ENCODE measurements around the gene ALPK1.

ALPK1 gene

DNA sequence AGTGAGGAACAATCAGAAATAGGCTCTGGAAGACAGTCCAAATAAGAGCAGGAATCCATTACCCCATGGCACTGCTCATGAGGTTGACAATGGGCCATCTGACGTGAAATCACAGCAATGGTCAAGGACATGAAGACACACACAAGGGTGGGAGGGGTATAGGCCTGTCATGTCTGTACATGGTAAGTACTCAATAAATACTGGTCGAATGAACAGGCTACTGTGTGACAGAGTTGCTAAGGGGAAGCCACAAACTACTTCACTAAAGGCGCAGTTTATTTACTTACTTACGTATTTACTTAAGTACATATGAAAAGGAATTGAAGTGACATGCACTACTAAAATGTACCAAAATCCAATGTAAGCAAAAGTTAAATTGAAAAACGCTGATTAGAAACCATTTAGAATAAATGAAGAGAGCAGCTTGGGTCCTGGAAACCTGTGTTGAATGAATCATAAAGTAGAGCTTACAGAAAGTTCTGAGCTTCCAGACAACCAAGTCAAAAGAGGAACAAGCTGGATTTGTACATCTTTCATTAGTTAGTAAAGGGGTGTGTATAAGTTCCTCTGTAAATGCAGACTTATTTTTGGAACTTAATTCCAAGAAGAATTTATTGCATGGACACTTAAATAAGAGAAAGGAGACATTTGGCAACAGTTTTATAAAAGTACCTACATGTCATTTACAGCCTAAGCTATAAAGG is 32.7 kb downstream of the ALPK1 start:
- no peak for ATAC-seq

DNA sequence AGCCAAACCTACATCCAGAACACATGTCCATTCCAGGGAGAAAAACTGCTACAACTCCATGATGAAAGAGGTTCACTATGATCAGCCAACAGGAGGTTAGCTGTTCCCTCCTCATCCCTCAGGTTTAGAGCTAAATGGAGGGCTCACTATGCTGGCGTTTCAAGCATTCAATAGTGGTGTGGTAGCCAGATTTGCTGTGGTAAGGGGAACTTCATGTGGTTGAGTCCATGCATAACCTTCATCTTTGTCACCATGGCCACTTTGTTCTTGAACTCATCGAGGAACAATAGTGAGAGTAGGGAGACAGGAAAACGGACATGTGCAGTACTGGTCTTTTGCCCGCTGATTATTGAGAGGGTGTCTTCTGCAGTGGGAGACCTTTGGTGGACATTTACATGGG is 33.8 kb downstream of the ALPK1 start:
- no peak for ATAC-seq

DNA sequence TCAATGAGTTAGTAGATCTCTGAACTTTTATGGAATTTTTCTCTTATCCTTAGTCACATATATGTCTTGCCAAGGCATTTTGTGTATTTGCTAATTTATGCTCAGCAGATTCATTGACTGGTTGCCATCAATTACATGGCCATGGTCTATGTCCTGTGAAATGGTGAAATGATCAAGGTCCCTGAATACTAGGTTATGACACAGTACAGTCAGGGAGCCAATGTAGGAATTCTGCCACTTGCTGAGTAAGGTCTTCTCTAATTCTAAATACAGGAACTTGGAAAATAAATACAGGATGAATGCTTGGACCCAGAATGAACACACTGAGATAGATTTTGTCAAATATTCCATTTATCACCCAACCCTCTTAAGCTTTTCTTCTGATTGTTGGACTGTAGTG is 35.2 kb downstream of the ALPK1 start:
- ATAC-seq = no peak

GRCh38 chr4:112340023-112340422 is 42.9 kb downstream of the ALPK1 start:
- ATAC-seq = no peak

DNA sequence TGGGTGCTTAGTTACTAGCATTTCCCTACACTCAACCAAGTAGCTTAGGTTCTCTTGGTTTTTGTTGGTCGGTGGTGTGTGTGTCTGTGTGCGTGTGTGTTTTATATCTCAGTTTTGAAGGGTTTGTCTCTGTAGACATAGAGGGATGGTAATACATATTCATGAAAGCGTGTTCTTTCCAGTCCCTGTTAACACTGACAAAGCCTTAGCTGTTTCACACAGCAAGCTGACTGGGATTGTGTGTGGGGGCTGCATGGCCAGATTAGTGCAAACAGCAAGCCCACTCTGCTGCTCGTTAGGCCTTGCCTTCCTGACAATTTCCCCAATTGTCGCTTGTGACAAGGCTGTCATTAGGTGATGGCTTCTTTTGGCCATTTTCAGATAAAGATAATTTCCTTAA is 43.9 kb downstream of the ALPK1 start:
- ATAC-seq = no peak

- no peak for ATAC-seq
Observed at GRCh38 chr4:112343330-112344080, 46.3 kb downstream of the ALPK1 start.

GRCh38 chr4:112348488-112349158 is 51.5 kb downstream of the ALPK1 start:
- ATAC-seq = no peak

DNA sequence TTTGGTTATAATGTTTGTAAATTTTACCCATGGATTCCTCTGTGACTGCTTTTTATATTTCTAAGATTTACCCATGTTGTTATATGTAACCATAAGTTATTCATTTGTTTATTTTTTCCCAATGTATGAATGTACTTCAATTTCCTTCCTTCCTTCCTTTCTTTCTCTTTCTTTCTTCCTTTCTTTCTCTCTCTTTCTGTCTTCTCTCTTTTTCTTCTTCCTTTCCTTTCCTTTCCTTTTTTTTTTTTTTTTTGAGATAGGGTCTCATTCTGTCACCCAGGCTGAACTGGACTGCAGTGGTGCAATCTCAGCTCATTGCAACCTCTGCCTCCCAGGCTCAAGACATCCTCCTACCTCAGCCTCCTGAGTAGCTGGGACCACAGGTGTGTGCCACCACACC is 55.6 kb downstream of the ALPK1 start:
- ATAC-seq = no peak

DNA sequence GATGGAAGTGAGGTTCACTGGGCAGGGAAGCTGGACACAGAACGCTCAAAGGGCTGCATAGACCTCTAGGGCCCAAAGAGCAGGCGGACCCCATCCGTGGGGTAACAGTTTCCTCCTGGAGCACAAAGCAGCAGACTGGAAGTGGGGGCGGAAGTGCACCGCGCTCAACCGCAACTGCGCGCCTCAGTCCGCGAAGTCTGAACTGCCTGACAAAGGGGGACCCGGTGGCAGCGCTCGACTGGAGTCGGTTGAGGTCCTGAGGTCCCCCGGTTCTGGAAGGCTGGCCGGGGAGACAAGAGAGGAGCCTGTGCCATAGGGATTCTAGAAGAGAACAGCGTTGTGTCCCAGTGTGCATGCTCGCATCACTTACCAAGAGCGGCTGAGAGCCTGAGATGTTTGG is 58.5 kb downstream of the ALPK1 start:
- ATAC-seq = no peak

- no peak for ATAC-seq
Observed at GRCh38 chr4:112357453-112357852, 60.3 kb downstream of the ALPK1 start.

DNA sequence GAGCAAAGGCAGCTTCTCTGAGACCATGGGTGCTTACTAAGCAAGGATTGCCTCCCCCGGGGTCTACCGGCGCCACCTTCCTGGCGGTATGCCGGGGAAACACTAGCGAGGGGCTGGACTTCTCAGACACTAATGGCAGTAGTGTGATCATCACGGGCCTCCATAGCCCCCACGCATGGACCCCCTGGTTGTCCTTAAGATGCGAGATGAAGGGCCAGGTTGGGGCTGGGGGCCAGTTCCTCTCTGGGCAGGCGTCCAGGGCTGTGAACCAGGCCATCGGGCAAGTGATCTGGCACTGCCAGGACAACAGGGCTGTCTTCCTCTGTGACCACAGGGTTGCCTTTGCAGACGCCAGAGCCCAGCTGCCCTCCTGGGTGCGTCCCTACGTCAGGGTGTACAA is 60.7 kb downstream of the ALPK1 start:
- ATAC-seq = no peak

- no peak for ATAC-seq
Observed at GRCh38 chr4:112358415-112358814, 61.2 kb downstream of the ALPK1 start.

- ATAC-seq = no peak
Observed at GRCh38 chr4:112358952-112359749, 62.0 kb downstream of the ALPK1 start.

GRCh38 chr4:112361181-112361791 is 64.1 kb downstream of the ALPK1 start:
- no peak for ATAC-seq

- no peak for ATAC-seq
Observed at GRCh38 chr4:112370466-112370865, 73.3 kb downstream of the ALPK1 start.

DNA sequence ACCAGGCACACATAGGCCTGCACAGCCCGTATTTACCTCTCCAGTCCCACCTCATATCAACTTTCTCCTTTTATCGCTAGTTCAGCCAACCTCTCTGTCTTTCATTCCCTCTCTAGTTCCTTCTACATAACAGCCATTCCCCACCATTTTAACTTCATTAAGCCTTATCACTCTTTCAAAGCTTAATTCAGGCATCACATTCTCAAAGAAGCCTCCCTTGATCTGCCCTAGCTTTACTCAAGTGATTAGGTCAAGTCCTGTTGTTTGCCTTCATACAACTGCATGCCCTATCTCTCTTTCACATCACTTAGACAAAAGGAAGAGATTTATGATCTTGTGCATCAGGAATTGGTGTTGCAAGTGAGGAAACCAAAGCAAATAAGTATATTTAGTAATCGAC is 74.2 kb downstream of the ALPK1 start:
- ATAC-seq = no peak

DNA sequence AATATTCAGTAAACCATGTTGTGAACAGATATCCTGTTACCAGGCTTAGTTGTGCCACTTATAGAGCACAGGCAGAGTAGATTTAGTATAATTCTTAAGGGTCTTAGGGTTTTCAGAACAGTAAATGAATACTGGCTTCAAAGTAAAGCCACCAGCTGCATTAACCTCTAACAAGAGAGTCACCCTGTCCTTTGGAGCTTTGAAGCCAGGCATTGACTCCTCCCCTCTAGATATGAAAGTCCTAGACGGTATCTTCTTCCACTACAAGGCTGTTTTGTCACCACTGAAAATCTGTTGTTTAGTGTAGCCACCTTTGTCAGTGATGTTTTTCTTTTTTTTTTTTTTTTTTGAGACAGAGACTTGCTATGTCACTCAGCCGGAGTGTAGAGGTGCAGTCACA is 77.7 kb downstream of the ALPK1 start:
- ATAC-seq = no peak

DNA sequence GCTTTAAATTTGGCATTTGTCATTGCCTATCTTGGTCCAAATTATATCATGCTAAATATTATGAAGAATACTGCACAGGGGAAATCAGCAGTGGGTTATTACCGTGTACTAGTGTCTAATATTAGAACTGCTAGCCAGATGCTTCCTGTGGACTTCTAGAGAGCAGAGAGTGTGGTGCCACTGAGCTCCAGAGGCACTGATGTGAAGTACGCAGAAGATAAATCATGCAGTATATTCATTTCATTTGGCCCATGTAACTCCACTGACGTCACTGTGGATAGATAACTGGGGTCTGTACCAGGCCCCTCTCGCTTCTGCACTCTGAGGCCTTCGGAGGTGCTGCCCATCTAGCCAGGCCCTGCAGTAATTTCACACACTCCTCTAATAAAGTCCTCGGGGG is 80.0 kb downstream of the ALPK1 start:
- ATAC-seq = no peak

DNA sequence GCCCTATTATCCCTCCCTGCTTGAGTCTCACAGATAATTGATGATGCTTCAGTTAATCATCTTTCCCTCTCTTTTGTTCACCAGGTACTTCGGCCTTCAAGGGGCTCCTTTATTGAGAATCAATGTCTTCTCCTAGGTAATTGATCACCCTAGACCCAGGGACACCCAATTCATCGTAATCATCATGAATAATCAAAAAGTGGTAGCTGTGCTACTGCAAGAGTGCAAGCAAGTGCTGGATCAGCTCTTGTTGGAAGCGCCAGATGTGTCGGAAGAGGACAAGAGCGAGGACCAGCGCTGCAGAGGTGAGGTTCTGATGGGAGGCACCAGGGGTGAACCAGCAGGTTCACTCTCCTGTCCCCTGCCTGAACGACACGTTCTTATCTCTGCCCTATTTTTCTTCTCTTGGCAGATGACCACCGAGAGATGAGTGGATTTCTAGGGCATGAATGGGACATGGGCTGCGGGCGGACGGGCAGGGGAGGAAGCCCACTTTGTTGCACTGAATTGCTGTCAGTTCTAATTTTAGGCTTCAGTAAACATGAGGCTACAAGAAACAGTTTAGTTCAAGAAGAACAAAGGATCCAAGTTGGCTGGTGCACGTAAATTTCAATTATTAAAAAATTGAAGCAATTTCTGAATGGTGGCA is 80.5 kb downstream of the ALPK1 start:
- ATAC-seq = no peak

DNA sequence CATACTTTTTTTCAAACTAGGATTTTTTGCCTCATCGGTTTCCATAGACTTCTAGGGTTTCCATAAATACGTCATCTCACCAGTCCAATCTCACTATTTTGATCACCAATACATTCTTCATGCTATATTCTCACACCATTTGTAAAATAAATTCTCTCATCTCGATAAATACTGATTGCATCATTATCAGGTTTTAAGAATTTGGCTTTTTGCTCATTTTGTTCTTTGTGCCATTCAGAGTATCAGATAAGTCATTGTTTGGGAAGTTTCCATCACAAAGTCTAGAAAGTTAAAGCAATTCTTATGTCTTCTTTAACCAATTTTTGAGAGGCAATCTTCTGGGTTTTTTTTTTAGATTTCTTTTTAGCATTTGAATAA is 81.1 kb downstream of the ALPK1 start:
- ATAC-seq = no peak

- ATAC-seq = no peak
Observed at GRCh38 chr4:112378858-112379257, 81.7 kb downstream of the ALPK1 start.

DNA sequence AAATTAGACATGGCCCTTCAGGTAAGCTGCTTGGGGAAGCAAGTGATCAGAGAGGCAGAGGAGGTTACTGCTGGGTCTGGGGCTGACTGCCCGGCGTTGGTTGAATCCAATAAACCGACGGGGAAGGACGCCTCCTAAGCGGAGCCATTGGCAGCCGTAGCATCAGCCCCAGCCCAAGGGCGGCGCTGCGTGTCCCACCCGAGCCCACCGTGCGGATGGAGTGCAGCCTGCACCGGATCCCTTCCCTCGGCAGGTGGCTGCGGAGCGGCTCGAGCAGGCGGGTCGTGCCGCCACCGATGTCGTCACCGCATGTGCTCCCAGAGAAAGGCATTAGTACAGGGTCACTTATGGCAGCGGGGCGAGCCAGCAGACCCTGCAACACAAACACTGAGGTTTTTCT is 82.1 kb downstream of the ALPK1 start:
- ATAC-seq = no peak

All from activated CD4-positive, CD25-positive, alpha-beta regulatory T cell treated with anti-CD3 and anti-CD28 coated beads, Interleukin-2, amount 50 U/mL, for 24 hours (primary cell).